Activated CD4-positive, CD25-positive, alpha-beta regulatory T cell treated with anti-CD3 and anti-CD28 coated beads, Interleukin-2, amount 50 U/mL, for 24 hours (primary cell): ENCODE measurements around the gene OR2G6.

Experiments
- ATAC-seq, 2 donors: fragments of 150-1000 bp; cut with Tn5 transposase; one replicate each; pipeline ENCODE4 v1.10.0; 2021; ENCODE audit warnings: mild to moderate bottlenecking in 1 of 2, moderate library complexity in 1 of 2

Gene OR2G6

GRCh38 chr1:248576260-248576980, 68.5 kb downstream of the OR2G6 start:
- no peak for ATAC-seq
